HEK293 (cell line): Measurements from ENCODE around the gene RPS6KC1.

Source experiments
- KLF1 ChIP-seq: fragments of 450-650 bp; formaldehyde crosslinking; IDR thresholded peaks from 2 replicates; pipeline ENCODE4 v1.5.1; 2016; ENCODE audit warnings: missing biosample characterization, missing genetic modification characterization
- SP3 ChIP-seq: fragments of 450-650 bp; formaldehyde crosslinking; IDR thresholded peaks from 2 replicates; pipeline ENCODE4 v1.5.1; 2016; ENCODE audit warnings: missing biosample characterization, missing genetic modification characterization
- YY1 ChIP-seq: fragments of 450-650 bp; formaldehyde crosslinking; IDR thresholded peaks from 2 replicates; pipeline ENCODE4 v1.5.1; 2018; ENCODE audit warnings: missing biosample characterization, missing genetic modification characterization
- ZFP41 ChIP-seq: fragments of 450-650 bp; formaldehyde crosslinking; IDR thresholded peaks from 2 replicates; pipeline ENCODE4 v1.5.1; 2016; ENCODE audit warnings: missing biosample characterization, missing genetic modification characterization, borderline replicate concordance
- ZNF10 ChIP-seq: fragments of 450-650 bp; formaldehyde crosslinking; IDR thresholded peaks from 2 replicates; pipeline ENCODE4 v1.5.1; 2017; ENCODE audit warnings: missing biosample characterization, missing genetic modification characterization
- ZNF239 ChIP-seq: fragments of 450-650 bp; formaldehyde crosslinking; IDR thresholded peaks from 2 replicates; pipeline ENCODE4 v1.5.1; 2016; ENCODE audit warnings: missing biosample characterization, missing genetic modification characterization
- ZNF350 ChIP-seq: fragments of 450-650 bp; formaldehyde crosslinking; IDR thresholded peaks from 2 replicates; pipeline ENCODE4 v1.5.0; 2017; ENCODE audit warnings: missing biosample characterization, mild to moderate bottlenecking, missing genetic modification characterization
- ZNF473 ChIP-seq: fragments of 450-650 bp; formaldehyde crosslinking; IDR thresholded peaks from 2 replicates; pipeline ENCODE4 v1.5.1; 2017; ENCODE audit warnings: missing biosample characterization, missing genetic modification characterization
- ZNF529 ChIP-seq: fragments of 450-650 bp; formaldehyde crosslinking; IDR thresholded peaks from 2 replicates; pipeline ENCODE4 v1.5.1; 2017; ENCODE audit warnings: missing genetic modification characterization, missing biosample characterization; ENCODE audit not compliant: insufficient replicate concordance
- ZNF747 ChIP-seq: fragments of 450-650 bp; formaldehyde crosslinking; IDR thresholded peaks from 2 replicates; pipeline ENCODE4 v1.5.1; 2016; ENCODE audit warnings: missing biosample characterization, missing genetic modification characterization
- ZSCAN23 ChIP-seq: fragments of 450-650 bp; formaldehyde crosslinking; IDR thresholded peaks from 2 replicates; pipeline ENCODE4 v1.5.1; 2016; ENCODE audit warnings: missing biosample characterization, missing genetic modification characterization
- ZSCAN5A ChIP-seq: fragments of 450-650 bp; formaldehyde crosslinking; IDR thresholded peaks from 2 replicates; pipeline ENCODE4 v1.5.1; 2016; ENCODE audit warnings: missing biosample characterization, missing genetic modification characterization
- TF ChIP-seq, protein P1 (sequence below): fragments of 450-650 bp; formaldehyde crosslinking; IDR thresholded peaks from 2 replicates; pipeline ENCODE4 v1.5.1; 2016; ENCODE audit warnings: missing biosample characterization, missing genetic modification characterization
- TF ChIP-seq, protein P2 (sequence below): fragments of 450-650 bp; formaldehyde crosslinking; IDR thresholded peaks from 2 replicates; pipeline ENCODE4 v1.5.1; 2017; ENCODE audit warnings: missing biosample characterization, missing genetic modification characterization

GRCh38 chr1:213148905-213149304 is 97.9 kb downstream of the RPS6KC1 start:
- TF ChIP-seq YY1 (no peak), ZSCAN5A (tag by site-specific recombination) (no peak), ZNF747 (tag by site-specific recombination) (no peak), ZNF239 (tag by site-specific recombination) (no peak), ZFP41 (no peak), ZNF473 (no peak), ZNF350 (tag by site-specific recombination) (no peak), ZSCAN23 (no peak), ZNF10 (tag by site-specific recombination) (no peak), KLF1 (no peak), SP3 (tag by site-specific recombination) (no peak), ZNF529 (tag by site-specific recombination) (no peak)
- TF ChIP-seq, protein P1, sequence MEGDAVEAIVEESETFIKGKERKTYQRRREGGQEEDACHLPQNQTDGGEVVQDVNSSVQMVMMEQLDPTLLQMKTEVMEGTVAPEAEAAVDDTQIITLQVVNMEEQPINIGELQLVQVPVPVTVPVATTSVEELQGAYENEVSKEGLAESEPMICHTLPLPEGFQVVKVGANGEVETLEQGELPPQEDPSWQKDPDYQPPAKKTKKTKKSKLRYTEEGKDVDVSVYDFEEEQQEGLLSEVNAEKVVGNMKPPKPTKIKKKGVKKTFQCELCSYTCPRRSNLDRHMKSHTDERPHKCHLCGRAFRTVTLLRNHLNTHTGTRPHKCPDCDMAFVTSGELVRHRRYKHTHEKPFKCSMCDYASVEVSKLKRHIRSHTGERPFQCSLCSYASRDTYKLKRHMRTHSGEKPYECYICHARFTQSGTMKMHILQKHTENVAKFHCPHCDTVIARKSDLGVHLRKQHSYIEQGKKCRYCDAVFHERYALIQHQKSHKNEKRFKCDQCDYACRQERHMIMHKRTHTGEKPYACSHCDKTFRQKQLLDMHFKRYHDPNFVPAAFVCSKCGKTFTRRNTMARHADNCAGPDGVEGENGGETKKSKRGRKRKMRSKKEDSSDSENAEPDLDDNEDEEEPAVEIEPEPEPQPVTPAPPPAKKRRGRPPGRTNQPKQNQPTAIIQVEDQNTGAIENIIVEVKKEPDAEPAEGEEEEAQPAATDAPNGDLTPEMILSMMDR (tag by site-specific recombination), result no peak
- TF ChIP-seq, protein P2, sequence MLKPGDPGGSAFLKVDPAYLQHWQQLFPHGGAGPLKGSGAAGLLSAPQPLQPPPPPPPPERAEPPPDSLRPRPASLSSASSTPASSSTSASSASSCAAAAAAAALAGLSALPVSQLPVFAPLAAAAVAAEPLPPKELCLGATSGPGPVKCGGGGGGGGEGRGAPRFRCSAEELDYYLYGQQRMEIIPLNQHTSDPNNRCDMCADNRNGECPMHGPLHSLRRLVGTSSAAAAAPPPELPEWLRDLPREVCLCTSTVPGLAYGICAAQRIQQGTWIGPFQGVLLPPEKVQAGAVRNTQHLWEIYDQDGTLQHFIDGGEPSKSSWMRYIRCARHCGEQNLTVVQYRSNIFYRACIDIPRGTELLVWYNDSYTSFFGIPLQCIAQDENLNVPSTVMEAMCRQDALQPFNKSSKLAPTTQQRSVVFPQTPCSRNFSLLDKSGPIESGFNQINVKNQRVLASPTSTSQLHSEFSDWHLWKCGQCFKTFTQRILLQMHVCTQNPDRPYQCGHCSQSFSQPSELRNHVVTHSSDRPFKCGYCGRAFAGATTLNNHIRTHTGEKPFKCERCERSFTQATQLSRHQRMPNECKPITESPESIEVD (tag by site-specific recombination), result no peak
